ENCODE measurements around the gene UCN.
"Not testable (repeated sequence)": the region's sequence is repeated elsewhere in the genome, so short reads cannot be mapped to it uniquely, and the experiment has no call there.

UCN gene

DNA sequence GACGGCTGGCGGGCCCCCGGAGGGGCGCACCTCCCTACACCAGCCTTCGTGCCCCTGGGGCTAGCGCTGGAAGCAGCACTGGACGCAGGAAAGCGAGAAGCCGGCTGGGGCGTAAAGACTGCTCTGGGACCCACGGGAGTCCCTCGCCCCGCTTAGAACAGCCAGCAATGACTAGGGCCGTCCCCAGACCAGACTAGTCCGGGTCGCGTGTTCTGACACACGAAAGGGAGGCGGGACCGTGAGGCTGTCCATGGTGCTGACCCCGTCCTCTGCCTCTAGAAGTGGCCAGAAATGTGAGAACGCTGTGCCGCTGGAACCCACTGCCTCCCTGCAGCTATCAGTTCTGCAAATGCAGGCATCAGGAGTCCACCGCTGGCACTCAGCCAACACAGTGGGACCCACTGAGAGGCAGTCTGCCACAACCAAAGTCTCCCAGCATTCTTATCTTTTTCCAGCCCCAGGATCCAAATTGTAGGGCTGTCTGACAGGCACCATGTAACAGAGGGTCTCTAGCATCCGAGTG lies at the start of gene UCN:
Gene UCN (minus strand): TSS at position 87 of the 523 bp plus-strand sequence. CDS start 550 bp downstream, outside the sequence.
- no peak for DNase-seq

DNA sequence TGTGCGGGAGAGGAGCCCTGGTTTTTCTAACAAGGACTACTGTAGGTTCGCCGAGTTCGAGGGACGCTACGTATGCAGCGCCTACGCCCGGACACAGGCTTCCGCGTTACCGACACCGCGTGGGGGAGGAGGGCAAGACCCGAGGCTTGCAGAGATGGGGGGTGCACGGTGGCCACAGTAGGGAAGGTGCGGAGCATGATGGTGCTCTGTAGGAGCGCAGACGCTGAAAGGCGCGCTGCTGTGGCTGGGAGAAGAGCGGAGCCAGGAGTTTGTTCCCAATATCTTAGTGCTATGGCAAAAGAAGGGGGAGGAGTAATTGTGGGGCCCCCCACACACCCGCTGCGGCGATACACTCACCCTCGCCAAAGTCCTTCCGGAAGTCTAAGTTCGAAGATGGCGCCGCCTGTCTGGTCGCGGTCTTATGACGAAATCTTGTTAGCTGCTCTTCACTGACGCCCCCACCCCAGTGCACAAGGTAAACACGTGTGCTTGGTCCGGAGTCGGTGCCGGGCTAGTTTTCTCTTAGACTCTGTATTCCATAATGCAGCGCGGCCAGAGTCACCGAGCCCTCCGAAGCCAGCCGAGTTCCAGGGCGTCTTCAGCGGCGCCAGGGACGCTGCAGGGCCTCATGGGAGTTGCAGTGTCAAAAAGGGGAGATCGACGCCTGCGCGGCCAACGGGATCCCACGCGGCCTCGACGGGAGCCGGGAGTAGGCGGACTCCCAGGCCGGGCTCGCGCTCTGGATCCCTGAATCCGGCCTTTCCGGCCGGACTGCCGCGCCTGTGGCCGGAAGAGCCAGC lies 48.3 kb upstream of the UCN start, which contains the start of gene GTF3C2:
Gene GTF3C2 (minus strand): TSS at position 383 of the 800 bp plus-strand sequence. CDS start 13,210 bp downstream, outside the sequence.
- DNase-seq, result peak; percentile 91

GRCh38 chr2:27356056-27356381 lies 47.8 kb upstream of the UCN start:
- peak; percentile 70 for DNase-seq

- no peak for DNase-seq
These were observed 46.3 kb upstream of the UCN start for GRCh38 chr2:27354597-27354927.

GRCh38 chr2:27353762-27354596 lies 45.7 kb upstream of the UCN start:
- DNase-seq, result peak; percentile 48

DNA sequence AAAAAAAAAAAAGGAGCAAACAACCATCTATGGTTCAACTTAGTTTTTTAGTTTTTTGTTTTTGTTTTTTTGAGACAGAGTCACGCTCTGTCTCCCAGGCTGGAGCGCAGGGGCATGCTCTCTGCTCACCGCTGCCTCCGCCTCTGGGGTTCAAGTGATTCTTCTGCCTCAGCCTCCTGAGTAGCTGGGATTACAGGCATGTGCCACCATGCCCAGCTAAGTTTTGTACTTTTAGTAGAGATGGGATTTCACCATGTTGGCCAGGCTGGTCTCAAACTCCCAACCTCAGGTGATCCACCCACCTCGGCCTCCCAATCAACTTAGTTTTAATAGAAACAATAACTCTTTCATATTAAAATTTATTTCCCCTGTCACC lies 45.1 kb upstream of the UCN start:
- DNase-seq, result not testable (repeated sequence)

GRCh38 chr2:27351802-27352598 lies 43.8 kb upstream of the UCN start:
- DNase-seq, result no peak

DNA sequence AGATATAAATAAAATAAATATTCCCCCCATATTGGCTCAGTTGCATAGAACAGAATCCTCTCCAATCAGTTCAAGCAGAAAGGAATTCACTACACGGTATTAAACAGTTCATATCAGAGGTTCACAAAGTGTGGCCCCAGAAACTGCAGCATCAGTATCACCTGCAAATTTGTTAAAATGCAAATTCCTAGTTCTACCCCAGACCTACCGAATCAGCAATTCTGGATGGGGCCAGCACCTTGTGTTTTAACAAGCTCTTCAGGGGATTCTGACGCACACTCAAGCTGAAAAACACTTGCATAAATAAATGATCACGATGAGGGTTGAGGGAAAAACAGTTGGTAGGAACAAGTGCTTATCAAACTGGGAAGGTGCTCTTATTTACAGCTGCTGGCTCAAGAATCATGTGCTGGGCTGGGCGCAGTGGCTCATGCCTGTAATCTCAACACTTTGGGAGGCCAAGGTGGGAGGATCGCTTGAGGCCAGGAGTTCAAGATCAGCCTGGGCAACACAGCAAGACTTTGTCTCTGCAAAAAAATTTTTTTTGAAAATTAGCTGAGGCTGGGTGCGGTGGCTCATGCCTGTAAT lies 42.0 kb upstream of the UCN start:
- DNase-seq, result no peak

GRCh38 chr2:27347641-27348040 lies 39.4 kb upstream of the UCN start:
- no peak for DNase-seq

GRCh38 chr2:27336173-27336572 lies 27.9 kb upstream of the UCN start:
- no peak for DNase-seq

- DNase-seq, result no peak
These were observed 27.1 kb upstream of the UCN start for GRCh38 chr2:27335311-27335710.

DNA sequence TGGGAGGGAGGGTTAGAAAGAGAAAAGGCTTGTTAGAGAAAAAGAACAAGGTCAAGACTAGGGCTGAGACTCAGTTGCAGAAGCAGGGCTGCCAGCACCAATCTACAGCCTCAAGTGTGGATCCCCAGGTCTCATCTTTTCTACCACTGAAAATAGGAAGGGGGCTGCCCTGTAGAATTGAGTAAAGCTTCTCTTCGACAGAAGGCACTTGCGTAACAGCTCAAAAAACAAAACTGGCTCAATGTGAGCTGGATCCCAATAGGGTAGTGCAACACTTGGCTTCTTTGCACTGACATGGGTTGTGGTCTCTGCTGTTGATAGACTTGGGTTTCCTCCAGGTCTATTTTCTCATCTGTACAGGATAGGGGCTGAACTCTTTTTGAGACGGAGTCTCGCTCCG lies 16.5 kb upstream of the UCN start:
- DNase-seq, result peak; percentile 14

- no peak for DNase-seq
These were observed 15.5 kb upstream of the UCN start for GRCh38 chr2:27323596-27324285.

- DNase-seq, result peak; percentile 67
These were observed 14.7 kb upstream of the UCN start, which contains the start of gene MPV17 for GRCh38 chr2:27322766-27323595. Gene MPV17 (minus strand): TSS chr2:27323097. CDS start chr2:27322517, 580 bp downstream.

DNA sequence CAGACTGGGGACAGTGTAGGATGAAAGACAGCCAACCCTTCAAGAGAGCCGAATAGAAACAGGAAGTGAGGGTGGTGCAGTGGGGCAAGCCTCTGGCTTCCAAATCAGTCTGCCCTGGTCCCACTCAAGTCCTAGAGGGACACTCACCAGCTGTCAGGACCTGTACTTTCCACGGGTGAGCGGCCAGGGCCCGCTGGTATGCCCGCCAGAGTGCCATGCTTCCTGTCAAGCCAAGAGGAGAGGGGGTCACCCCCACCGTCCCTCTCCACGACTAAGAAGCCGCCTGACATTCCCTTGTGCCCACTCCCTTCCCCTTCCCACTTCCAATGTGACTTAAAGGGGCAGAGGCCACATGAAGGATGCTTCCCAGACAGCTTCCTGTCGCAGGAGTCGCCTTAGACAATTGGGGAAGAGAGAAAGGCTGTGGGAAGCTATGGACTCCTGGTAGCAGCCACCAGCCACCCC lies 14.1 kb upstream of the UCN start:
- DNase-seq, result no peak

- no peak for DNase-seq
These were observed 12.8 kb upstream of the UCN start for GRCh38 chr2:27320958-27321543.

DNA sequence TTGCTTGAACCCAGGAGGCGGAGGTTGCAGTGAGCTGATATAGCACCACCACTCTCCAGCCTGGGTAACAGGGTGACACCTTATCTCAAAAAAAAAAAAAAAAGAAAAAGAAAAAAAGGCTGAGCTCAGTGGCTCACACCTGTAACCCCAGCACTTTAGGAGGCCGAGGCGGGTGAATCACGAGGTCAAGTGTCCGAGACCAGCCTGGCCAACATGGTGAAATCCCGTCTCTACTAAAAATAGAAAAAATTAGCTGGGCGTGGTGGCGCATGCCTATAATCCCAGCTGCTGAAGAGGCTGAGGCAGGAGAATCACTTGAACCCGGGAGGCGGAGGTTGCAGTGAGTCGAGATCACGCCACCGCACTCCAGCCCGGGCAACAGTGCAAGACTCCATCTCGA lies 11.6 kb upstream of the UCN start:
- not testable (repeated sequence) for DNase-seq

DNA sequence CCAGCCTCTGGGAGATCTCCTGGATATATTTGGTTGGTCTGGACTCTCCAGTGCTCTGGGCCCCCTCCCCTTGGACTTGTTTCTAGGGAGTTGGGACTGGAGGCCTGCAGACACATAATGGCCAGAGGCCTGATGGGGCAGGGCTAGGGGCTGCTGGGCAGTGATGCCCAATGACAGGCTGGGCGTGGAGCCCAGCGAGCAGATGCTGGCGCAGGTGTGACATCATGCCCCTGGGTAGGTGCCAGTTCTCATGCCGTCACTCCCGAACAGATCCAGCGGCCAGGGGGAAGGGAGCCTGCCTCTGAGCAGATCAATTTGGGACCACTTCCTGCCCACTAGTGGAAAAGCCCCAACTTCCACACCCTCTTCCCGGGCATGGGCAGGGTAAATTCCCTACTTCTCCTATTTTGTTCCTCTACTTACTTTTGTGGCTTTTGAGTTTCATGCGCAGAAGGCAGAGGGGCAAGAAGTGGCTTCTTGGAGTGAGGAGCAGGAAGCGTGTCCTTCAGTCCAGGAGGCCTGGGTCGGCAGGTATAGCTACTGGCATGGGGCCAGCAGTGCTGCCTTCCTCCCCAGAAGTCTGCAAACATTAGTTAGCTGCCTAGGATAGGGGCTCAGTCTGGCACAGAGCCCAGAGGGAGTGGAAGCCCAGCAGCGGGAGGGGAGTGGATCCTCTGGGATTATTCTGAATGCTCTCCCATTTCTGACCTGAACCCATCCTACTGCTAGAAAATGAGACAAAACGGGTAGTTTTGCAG lies 8.6 kb upstream of the UCN start:
- DNase-seq, result no peak

- DNase-seq, result no peak
These were observed 6.9 kb upstream of the UCN start for GRCh38 chr2:27315122-27315521.

GRCh38 chr2:27314709-27315108 lies 6.5 kb upstream of the UCN start:
- DNase-seq, result no peak
